ENCODE results near the gene PAIP2B.

GRCh38 chr2:71157124-71157793 is 69.6 kb downstream of the PAIP2B start:
- TF ChIP-seq POLR2A (IDR thresholded peaks at IDR 0.05; ENCODE audit: low read length) (no peak), GATA1 (IDR thresholded peaks at IDR 0.05; ENCODE audit: low read depth, low read length) (no peak)

Measured in erythroblast (primary cell).